Smooth muscle cell (in vitro differentiated cells): ENCODE results near the gene WIPF3. TPM values are rescaled to one million over a fixed set of nuclear protein-coding genes. Genes with fewer than 3 reads are reported as not detected.

Experiments
- DNase-seq: peaks from one replicate; lab custom pipeline; 2025; ENCODE audit not compliant: unreplicated experiment; lab: John Stamatoyannopoulos, UW
- H2AFZ ChIP-seq: fragments of 200-600 bp; sonication (generic); 2 replicates; pipeline ENCODE4 v1.6.0; 2016; ENCODE audit warnings: antibody characterized with exemption, low read depth, mild to moderate bottlenecking
- H3F3A ChIP-seq: fragments of 200-600 bp; sonication (generic); 2 replicates; pipeline ENCODE4 v1.6.0; 2017; ENCODE audit warnings: antibody characterized with exemption, low read depth
- H3K27ac ChIP-seq: fragments of 200-600 bp; sonication (generic); 2 replicates; pipeline ENCODE4 v1.5.1; 2016; ENCODE audit warnings: low read depth, mild to moderate bottlenecking
- H3K27me3 ChIP-seq: fragments of 200-600 bp; sonication (generic); 2 replicates; pipeline ENCODE4 v1.6.1; 2016; ENCODE audit warnings: low read depth, mild to moderate bottlenecking
- H3K36me3 ChIP-seq: fragments of 200-600 bp; sonication (generic); 2 replicates; pipeline ENCODE4 v1.5.1; 2016; ENCODE audit warnings: low read depth
- H3K4me1 ChIP-seq: fragments of 200-600 bp; sonication (generic); 2 replicates; pipeline ENCODE4 v1.5.1; 2016; ENCODE audit warnings: low read depth
- H3K4me2 ChIP-seq: fragments of 200-600 bp; sonication (generic); 2 replicates; pipeline ENCODE4 v1.6.0; 2016; ENCODE audit warnings: mild to moderate bottlenecking
- H3K4me3 ChIP-seq: fragments of 200-600 bp; sonication (generic); 2 replicates; pipeline ENCODE4 v1.5.1; 2016; ENCODE audit warnings: mild to moderate bottlenecking
- H3K79me2 ChIP-seq: fragments of 200-600 bp; sonication (generic); 2 replicates; pipeline ENCODE4 v1.6.0; 2016; ENCODE audit warnings: low read depth, mild to moderate bottlenecking
- H3K9ac ChIP-seq: fragments of 200-600 bp; sonication (generic); 2 replicates; pipeline ENCODE4 v1.6.0; 2016; ENCODE audit warnings: low read depth
- H3K9me3 ChIP-seq: fragments of 200-600 bp; sonication (generic); replicated peaks from 2 replicates; pipeline ENCODE4 v1.5.1; 2016; ENCODE audit warnings: low read depth
- H4K20me1 ChIP-seq: fragments of 200-600 bp; sonication (generic); 2 replicates; pipeline ENCODE4 v1.6.0; 2016; ENCODE audit warnings: low read depth
- WGBS: methylation state at CpG from one replicate; pipeline ENCODE4 v1.1.7; 2016; ENCODE audit warnings: low lambda C conversion rate; 5-methylcytosine and 5-hydroxymethylcytosine counted together
- polyA plus RNA-seq: library from polyadenylated mRNA; unstranded; fragments of >200 nt; fragmentation: Nextera tagmentation; extraction: Ambion mirVana; gene quantifications from 2 replicates; pipeline ENCODE4 v1.2.1, GENCODE V29; 2016
- total RNA-seq: library from RNA; depleted of rRNA; stranded (reverse); fragments of >200 nt; gene quantifications from 2 replicates; pipeline ENCODE4 v1.2.3, GENCODE V29; 2014
- TF ChIP-seq, protein P1 (sequence below): fragments of 200-600 bp; sonication (generic); IDR thresholded peaks from 2 replicates; pipeline ENCODE4 v1.5.1; 2017; ENCODE audit warnings: borderline replicate concordance, mild to moderate bottlenecking, antibody characterized with exemption; ENCODE audit not compliant: insufficient read depth, poor library complexity, severe bottlenecking

The WIPF3 gene
- total and polyA plus RNA-seq, 2 experiments from 2014 or later: 0.22 TPM; not detected in 1

DNA sequence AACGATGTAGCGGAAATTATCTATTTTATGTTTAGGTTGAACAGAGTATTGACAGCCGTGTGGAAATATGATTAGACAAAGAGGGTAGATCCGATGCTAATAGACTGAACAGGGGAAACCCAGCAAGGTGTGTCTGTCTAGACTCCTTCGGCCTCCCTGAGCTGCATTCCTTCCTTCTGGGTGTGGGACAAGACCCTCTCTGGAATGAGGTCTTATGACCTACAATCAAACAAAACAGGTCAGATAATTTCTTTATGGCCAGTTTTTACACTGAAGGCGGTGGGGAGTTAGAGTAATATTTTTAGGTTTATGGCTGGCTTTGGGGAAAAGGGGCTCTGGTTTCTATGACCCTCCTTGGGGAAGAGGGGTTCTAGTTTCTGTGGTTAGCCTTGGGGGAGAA, 41.2 kb downstream of the WIPF3 start:
- Histone ChIP-seq H3F3A (no peaks in the 10 kb centered on the region), H3K27ac (no peak overlapping the region), H3K79me2 (no peaks in the 10 kb centered on the region), H3K4me1 (peaks cover 26% of the 10 kb centered on the region), H3K9ac (no peak overlapping the region), H3K4me3 (no peak overlapping the region), H3K36me3 (no peaks in the 10 kb centered on the region), H3K9me3 (no peaks in the 10 kb centered on the region), H3K27me3 (peaks cover 22% of the 10 kb centered on the region), H2AFZ (no peak overlapping the region), H4K20me1 (no peaks in the 10 kb centered on the region), H3K4me2 (no peak overlapping the region)
- DNase-seq: no peak
- TF ChIP-seq, protein P1, sequence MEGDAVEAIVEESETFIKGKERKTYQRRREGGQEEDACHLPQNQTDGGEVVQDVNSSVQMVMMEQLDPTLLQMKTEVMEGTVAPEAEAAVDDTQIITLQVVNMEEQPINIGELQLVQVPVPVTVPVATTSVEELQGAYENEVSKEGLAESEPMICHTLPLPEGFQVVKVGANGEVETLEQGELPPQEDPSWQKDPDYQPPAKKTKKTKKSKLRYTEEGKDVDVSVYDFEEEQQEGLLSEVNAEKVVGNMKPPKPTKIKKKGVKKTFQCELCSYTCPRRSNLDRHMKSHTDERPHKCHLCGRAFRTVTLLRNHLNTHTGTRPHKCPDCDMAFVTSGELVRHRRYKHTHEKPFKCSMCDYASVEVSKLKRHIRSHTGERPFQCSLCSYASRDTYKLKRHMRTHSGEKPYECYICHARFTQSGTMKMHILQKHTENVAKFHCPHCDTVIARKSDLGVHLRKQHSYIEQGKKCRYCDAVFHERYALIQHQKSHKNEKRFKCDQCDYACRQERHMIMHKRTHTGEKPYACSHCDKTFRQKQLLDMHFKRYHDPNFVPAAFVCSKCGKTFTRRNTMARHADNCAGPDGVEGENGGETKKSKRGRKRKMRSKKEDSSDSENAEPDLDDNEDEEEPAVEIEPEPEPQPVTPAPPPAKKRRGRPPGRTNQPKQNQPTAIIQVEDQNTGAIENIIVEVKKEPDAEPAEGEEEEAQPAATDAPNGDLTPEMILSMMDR: no peak
- 90% methylated on average over 6 of the region's 6 CpGs for WGBS

DNA sequence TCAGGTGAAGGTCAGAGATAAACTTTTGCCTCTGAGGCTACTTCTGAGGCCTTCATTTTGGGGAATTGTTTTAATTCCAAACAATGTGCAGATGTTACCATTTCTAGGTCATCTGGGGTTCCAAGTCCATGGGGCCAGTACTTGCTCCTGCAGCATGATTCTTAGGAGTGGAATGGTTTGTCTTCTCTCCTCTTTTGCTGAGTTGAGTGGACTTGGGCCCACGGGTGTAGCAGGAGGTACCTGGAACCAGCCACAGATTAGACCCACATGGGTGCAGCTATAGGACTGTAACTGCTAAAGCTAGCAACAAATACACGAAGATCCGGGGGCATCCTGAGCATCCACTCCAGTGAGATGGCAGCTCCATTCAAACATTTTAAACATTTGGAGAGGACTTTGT, 41.6 kb downstream of the WIPF3 start:
- Histone ChIP-seq H3F3A (no peaks in the 10 kb centered on the region), H3K4me3 (no peak overlapping the region), H3K4me2 (no peak overlapping the region), H3K79me2 (no peaks in the 10 kb centered on the region), H3K27ac (no peak overlapping the region), H3K27me3 (peaks cover 18% of the 10 kb centered on the region), H3K9ac (no peak overlapping the region), H3K4me1 (peaks cover 21% of the 10 kb centered on the region), H2AFZ (no peak overlapping the region), H4K20me1 (no peaks in the 10 kb centered on the region), H3K36me3 (no peaks in the 10 kb centered on the region), H3K9me3 (no peaks in the 10 kb centered on the region)
- DNase-seq: no peak
- WGBS: 92% methylated on average over 3 of the region's 3 CpGs
- TF ChIP-seq, protein P1: no peak

DNA sequence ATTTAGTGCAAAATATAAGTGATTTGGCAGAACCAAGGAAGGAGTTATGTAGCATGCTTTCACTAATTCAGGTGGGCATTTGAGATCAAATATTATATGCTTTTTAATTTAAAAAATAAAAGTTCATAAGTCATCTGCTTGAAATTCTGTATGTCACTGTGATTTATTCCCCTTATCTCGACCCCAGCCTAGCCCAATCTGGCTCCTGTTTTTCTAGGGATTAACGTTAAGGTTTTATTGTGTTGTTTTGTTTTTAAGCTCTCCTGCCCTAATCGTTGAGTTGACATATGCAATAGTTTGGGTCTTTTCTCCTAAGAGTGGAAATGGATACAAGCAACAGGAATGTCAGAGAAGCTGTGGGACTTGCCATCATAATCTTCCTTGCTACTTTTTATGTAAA, 42.6 kb downstream of the WIPF3 start:
- Histone ChIP-seq H3K4me3 (no peak overlapping the region), H3K9me3 (no peaks in the 10 kb centered on the region)

DNA sequence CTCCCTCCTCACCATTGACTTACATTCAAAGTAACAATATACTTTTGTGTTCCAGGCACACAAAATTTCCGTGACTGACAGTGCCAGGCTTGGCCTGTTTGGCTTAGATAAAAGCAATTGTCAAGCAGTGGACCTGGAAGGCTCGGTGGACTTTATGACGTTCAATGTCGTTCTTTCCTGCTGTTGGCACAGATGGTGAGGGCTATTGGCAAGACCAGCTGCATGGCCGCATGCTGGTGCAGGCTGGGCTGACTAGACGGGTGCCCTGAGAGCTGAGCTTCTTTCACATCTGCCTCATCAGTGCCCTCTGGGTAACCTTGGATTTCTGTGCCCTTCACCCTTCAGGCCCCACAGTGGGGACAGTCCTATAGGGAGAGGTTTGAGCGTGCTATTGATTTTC, 45.2 kb downstream of the WIPF3 start:
- Histone ChIP-seq H3F3A (no peaks in the 10 kb centered on the region), H3K27me3 (peaks cover 5% of the 10 kb centered on the region), H3K4me3 (no peak overlapping the region), H2AFZ (no peak overlapping the region), H3K4me2 (no peak overlapping the region), H4K20me1 (no peaks in the 10 kb centered on the region), H3K36me3 (no peaks in the 10 kb centered on the region), H3K9ac (no peak overlapping the region), H3K79me2 (no peaks in the 10 kb centered on the region), H3K9me3 (no peaks in the 10 kb centered on the region), H3K27ac (no peak overlapping the region), H3K4me1 (no peaks in the 10 kb centered on the region)
- 93% methylated on average over 7 of the region's 7 CpGs for whole genome bisulfite sequencing
- DNase-seq: no peak
- TF ChIP-seq, protein P1: no peak

More for the DNA sequence above, 42.6 kb downstream of the WIPF3 start:
- Histone ChIP-seq H3K27ac (no peak overlapping the region), H3K4me2 (no peak overlapping the region), H3F3A (no peaks in the 10 kb centered on the region), H3K79me2 (no peaks in the 10 kb centered on the region), H3K36me3 (no peaks in the 10 kb centered on the region), H2AFZ (no peak overlapping the region), H3K4me1 (peaks cover 12% of the 10 kb centered on the region), H4K20me1 (no peaks in the 10 kb centered on the region), H3K27me3 (peaks cover 12% of the 10 kb centered on the region), H3K9ac (no peak overlapping the region)
- 70% methylated on average over 3 of the region's 3 CpGs for WGBS
- DNase-seq: no peak
- TF ChIP-seq, protein P1: no peak
